ENCODE measurements around the gene TMEM128. TPM values are rescaled to one million over a fixed set of nuclear protein-coding genes. Genes with fewer than 3 reads are reported as not detected.

The TMEM128 gene
- polyA plus RNA-seq, 1 of the 3 experiments (the other 2 are of a cell fraction): 33.7 TPM

- H3K27ac ChIP-seq (ENCODE audit: low read depth in 2 of 2, low read length in 1 of 2): no peak overlapping the region
- DNase-seq: peak; percentile 49
- no peaks in the 10 kb centered on the region for H3K79me2 ChIP-seq (ENCODE audit: insufficient read depth)
- no peaks in the 10 kb centered on the region for H4K20me1 ChIP-seq (ENCODE audit: insufficient read depth)
- no peaks in the 10 kb centered on the region for H3F3A ChIP-seq (replicated peaks; ENCODE audit: insufficient read depth)
- ChIA-PET CTCF (no interaction called here), POLR2A (no interaction called here)
- no peak overlapping the region for H2AFZ ChIP-seq (ENCODE audit: low read depth)
- H3K36me3 ChIP-seq (replicated peaks in 1 of 2; ENCODE audit: control insufficient read depth in 1 of 2, insufficient read depth in 2 of 2, low read length in 1 of 2): no peaks in the 10 kb centered on the region
- peaks cover 48% of the 10 kb centered on the region for H3K27me3 ChIP-seq (ENCODE audit: insufficient read depth)
- WGBS (ENCODE audit: low lambda C conversion rate): 25% methylated on average over 26 of the region's 41 CpGs
- TF ChIP-seq RCOR1 (IDR thresholded peaks at IDR 0.05; ENCODE audit: low read length): no peak
- no peak for TF ChIP-seq SIN3A (IDR thresholded peaks at IDR 0.05; ENCODE audit: borderline replicate concordance, low read depth, low read length)
- no peak for TF ChIP-seq PBX3 (IDR thresholded peaks at IDR 0.05)
- TF ChIP-seq GATA2 (CRISPR knock-in tag; IDR thresholded peaks at IDR 0.05): no peak
- TF ChIP-seq MEF2A (IDR thresholded peaks at IDR 0.05; ENCODE audit: borderline replicate concordance, low read depth): no peak
- TF ChIP-seq CTCF (IDR thresholded peaks at IDR 0.05): no peak
- TF ChIP-seq FOXJ3 (CRISPR knock-in tag; IDR thresholded peaks at IDR 0.05): no peak
- no peak for TF ChIP-seq RFX5 (IDR thresholded peaks at IDR 0.05; ENCODE audit: low read length)
- no peak for TF ChIP-seq TCF12 (IDR thresholded peaks at IDR 0.05)
- TF ChIP-seq YY1 (IDR thresholded peaks at IDR 0.05; ENCODE audit: low read depth): no peak
- no peaks in the 10 kb centered on the region for H3K9me3 ChIP-seq
- H3K4me1 ChIP-seq (ENCODE audit: control insufficient read depth in 1 of 2, insufficient read depth in 2 of 2, low read depth in 1 of 2, low read length in 1 of 2): no peaks in the 10 kb centered on the region
- no peaks in the 10 kb centered on the region for H3K9me2 ChIP-seq
- H3K4me2 ChIP-seq: no peak overlapping the region
- no peak overlapping the region for H3K9ac ChIP-seq
- no peak overlapping the region for H3K4me3 ChIP-seq (ENCODE audit: low read depth in 2 of 2, low read length in 1 of 2)
Measured at GRCh38 chr4:4225915-4226605, 22.0 kb downstream of the TMEM128 start.

GRCh38 chr4:4217113-4217512, 30.9 kb downstream of the TMEM128 start:
- H3K79me2 ChIP-seq (ENCODE audit: insufficient read depth): no peaks in the 10 kb centered on the region
- H3K27me3 ChIP-seq (ENCODE audit: insufficient read depth): no peaks in the 10 kb centered on the region; the same call in 1 of the 2 replicates
- DNase-seq: no peak
- H3F3A ChIP-seq (replicated peaks; ENCODE audit: insufficient read depth): peaks cover 4% of the 10 kb centered on the region
- no peaks in the 10 kb centered on the region for H3K36me3 ChIP-seq (replicated peaks in 1 of 2; ENCODE audit: control insufficient read depth in 1 of 2, insufficient read depth in 2 of 2, low read length in 1 of 2)
- no peaks in the 10 kb centered on the region for H3K9me2 ChIP-seq
- TF ChIP-seq CHD2 (IDR thresholded peaks at IDR 0.05; ENCODE audit: low read length, partially characterized antibody) (no peak), GABPA (IDR thresholded peaks at IDR 0.05; ENCODE audit: low read depth) (no peak), IRF3 (IDR thresholded peaks at IDR 0.05; ENCODE audit: low read depth, low read length) (no peak)
- CTCF ChIA-PET: interaction anchor here (1.1 kb wide), 1 partner anchor 18 kb away, joined by 3 read pairs; no protein-coding TSS in a partner anchor
- H3K4me2 ChIP-seq: no peak overlapping the region
- no peaks in the 10 kb centered on the region for H3K9me3 ChIP-seq
- H3K27ac ChIP-seq (ENCODE audit: low read depth in 2 of 2, low read length in 1 of 2): no peak overlapping the region
- 50% methylated on average over 5 of the region's 5 CpGs for WGBS (ENCODE audit: low lambda C conversion rate)
- H3K4me3 ChIP-seq (ENCODE audit: low read depth in 2 of 2, low read length in 1 of 2): no peak overlapping the region
- H3K4me1 ChIP-seq (ENCODE audit: control insufficient read depth in 1 of 2, insufficient read depth in 2 of 2, low read depth in 1 of 2, low read length in 1 of 2): no peaks in the 10 kb centered on the region
- H3K9ac ChIP-seq: no peak overlapping the region
- no peak overlapping the region for H2AFZ ChIP-seq (ENCODE audit: low read depth)
- H4K20me1 ChIP-seq (ENCODE audit: insufficient read depth): no peaks in the 10 kb centered on the region
- POLR2A ChIA-PET: no interaction called here

All from SK-N-SH (cell line).